GM12878 (cell line): Measurements from ENCODE around the gene AKR1B15.

Experiments used
- ATF2 ChIP-seq: IDR thresholded peaks from 2 replicates; pipeline ENCODE4 v1.6.1; 2012; ENCODE audit warnings: low read length, inconsistent platforms
- ATF7 ChIP-seq: fragments of 450-650 bp; IDR thresholded peaks from 2 replicates; pipeline ENCODE4 v1.6.1; 2016; ENCODE audit warnings: low read depth, mild to moderate bottlenecking
- CHD2 ChIP-seq: IDR thresholded peaks from 2 replicates; pipeline ENCODE4 v1.6.1; 2011; ENCODE audit warnings: low read depth, low read length, improper control_type of control experiment, borderline replicate concordance
- CTCF ChIP-seq, 3 experiments: IDR thresholded peaks in 2 of 3; conservative IDR thresholded peaks in 1 of 3; 2 replicates each; pipeline ENCODE4 v1.5.1; 2011; ENCODE audit warnings: low read depth in 3 of 3, low read length in 3 of 3, mild to moderate bottlenecking in 3 of 3, control low read depth in 2 of 3, moderate library complexity in 2 of 3, inconsistent platforms in 1 of 3, mixed read lengths in 1 of 3; ENCODE audit not compliant: control insufficient read depth in 2 of 3, insufficient read depth in 1 of 3; ENCODE audit errors: extremely low read depth in 1 of 3
- EED ChIP-seq: sonication (generic); IDR thresholded peaks from 2 replicates; pipeline ENCODE4 v1.6.1; 2016; ENCODE audit warnings: antibody characterized with exemption, low read depth
- EZH2 ChIP-seq: IDR thresholded peaks from 2 replicates; pipeline ENCODE4 v1.6.1; 2012; ENCODE audit warnings: low read depth, mild to moderate bottlenecking, control low read depth, inconsistent platforms, low read length, borderline replicate concordance; ENCODE audit not compliant: control insufficient read depth
- JUNB ChIP-seq: IDR thresholded peaks from 2 replicates; pipeline ENCODE4 v1.6.1; 2016; ENCODE audit warnings: antibody characterized with exemption, mild to moderate bottlenecking
- MAX ChIP-seq: IDR thresholded peaks from 2 replicates; pipeline ENCODE4 v1.6.1; 2012; ENCODE audit warnings: low read depth, low read length, improper control_type of control experiment
- MLLT1 ChIP-seq: fragments of 450-650 bp; IDR thresholded peaks from 2 replicates; pipeline ENCODE4 v1.6.1; 2016; ENCODE audit warnings: mild to moderate bottlenecking
- SRF ChIP-seq, 2 experiments: IDR thresholded peaks; 2 replicates each; pipeline ENCODE4 v1.6.1; 2011; ENCODE audit warnings: low read depth in 2 of 2, low read length in 2 of 2, mild to moderate bottlenecking in 1 of 2, moderate library complexity in 1 of 2
- YY1 ChIP-seq: IDR thresholded peaks from 2 replicates; pipeline ENCODE4 v1.6.1; 2011; ENCODE audit warnings: low read depth, mild to moderate bottlenecking, low read length
- ZZZ3 ChIP-seq: IDR thresholded peaks from 2 replicates; pipeline ENCODE4 v1.6.1; 2011; ENCODE audit warnings: low read depth; ENCODE audit not compliant: control insufficient read depth, insufficient read length

- no peak for TF ChIP-seq YY1
- TF ChIP-seq ATF7, result no peak
- TF ChIP-seq JUNB, result no peak
- TF ChIP-seq CTCF (IDR thresholded peaks at IDR 0.05 in 2 of 3, conservative IDR thresholded peaks at IDR 0.05 in 1 of 3; ENCODE audit: control insufficient read depth in 2 of 3, extremely low read depth in 1 of 3, insufficient read depth in 1 of 3, low read depth in 3 of 3, low read length in 3 of 3), result no peak
- TF ChIP-seq MLLT1, result no peak
- no peak for TF ChIP-seq SRF (IDR thresholded peaks at IDR 0.05; ENCODE audit: low read depth in 2 of 2, low read length in 2 of 2)
- no peak for TF ChIP-seq MAX
- TF ChIP-seq EZH2, result no peak
- TF ChIP-seq CHD2, result no peak
- no peak for TF ChIP-seq EED
- no peak for TF ChIP-seq ZZZ3
- TF ChIP-seq ATF2, result no peak
Measured at GRCh38 chr7:134623193-134623592, 74.3 kb downstream of the AKR1B15 start.
